NCI-H2029 treated with DMSO at 0.1 percent for 48 hours (cell line): Measurements from ENCODE around the gene EID2.

Source experiments
- DNase-seq: peaks from one replicate; lab custom pipeline; 2025; lab: John Stamatoyannopoulos, UW

EID2 gene

GRCh38 chr19:39502640-39503417 is 37.1 kb downstream of the EID2 start:
- no peak for DNase-seq

DNA sequence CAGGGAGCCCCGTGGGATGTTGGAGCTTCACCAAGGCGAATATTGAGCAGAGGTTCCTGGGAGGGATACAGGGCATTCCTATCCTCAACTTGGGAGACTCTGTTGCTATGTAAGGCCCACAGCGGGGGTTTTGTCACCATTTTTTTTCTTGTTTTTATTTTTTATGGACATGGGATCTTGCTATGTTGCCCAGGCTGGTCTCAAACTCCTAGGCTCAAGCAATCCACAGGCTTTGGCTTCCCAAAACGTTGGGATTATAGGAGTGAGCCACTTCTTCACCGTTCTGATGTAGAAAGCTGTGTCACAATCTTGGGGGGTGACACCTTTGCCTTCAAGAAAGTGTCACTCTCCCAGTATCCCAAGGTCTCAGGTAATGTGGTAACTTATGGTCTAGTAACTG is 38.6 kb downstream of the EID2 start:
- no peak for DNase-seq

- DNase-seq = no peak
These were observed 39.4 kb downstream of the EID2 start for GRCh38 chr19:39500543-39500942.

GRCh38 chr19:39499932-39500331 is 40.0 kb downstream of the EID2 start:
- no peak for DNase-seq

GRCh38 chr19:39498798-39499642 is 40.9 kb downstream of the EID2 start, which contains the start of gene DLL3:
Gene DLL3 (plus strand): TSS chr19:39498947. CDS start chr19:39498975, 28 bp downstream.
- DNase-seq = peak; percentile 14

- DNase-seq = peak; percentile 70
These were observed 41.8 kb downstream of the EID2 start for GRCh38 chr19:39497996-39498797.

DNA sequence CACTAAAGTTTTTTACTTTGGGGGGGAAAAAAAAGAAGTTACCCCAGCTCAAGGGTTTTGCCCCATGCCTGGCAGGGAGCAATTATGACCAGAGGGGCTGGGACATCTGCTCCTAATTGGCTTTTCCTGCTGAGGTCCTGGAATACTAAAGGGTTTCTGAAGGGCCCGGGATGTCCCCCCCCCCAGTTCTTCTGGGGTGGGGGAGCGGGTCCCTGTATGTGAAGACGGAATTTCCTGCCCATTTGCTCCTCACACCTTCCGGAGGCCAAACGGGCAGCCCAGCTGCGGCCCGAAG is 42.3 kb downstream of the EID2 start:
- no peak for DNase-seq

- no peak for DNase-seq
These were observed 43.9 kb downstream of the EID2 start for GRCh38 chr19:39496063-39496462.

GRCh38 chr19:39494661-39495060 is 45.3 kb downstream of the EID2 start:
- DNase-seq = no peak

- no peak for DNase-seq
These were observed 47.2 kb downstream of the EID2 start for GRCh38 chr19:39492788-39493187.

- DNase-seq = no peak
These were observed 47.7 kb downstream of the EID2 start for GRCh38 chr19:39492225-39492624.

DNA sequence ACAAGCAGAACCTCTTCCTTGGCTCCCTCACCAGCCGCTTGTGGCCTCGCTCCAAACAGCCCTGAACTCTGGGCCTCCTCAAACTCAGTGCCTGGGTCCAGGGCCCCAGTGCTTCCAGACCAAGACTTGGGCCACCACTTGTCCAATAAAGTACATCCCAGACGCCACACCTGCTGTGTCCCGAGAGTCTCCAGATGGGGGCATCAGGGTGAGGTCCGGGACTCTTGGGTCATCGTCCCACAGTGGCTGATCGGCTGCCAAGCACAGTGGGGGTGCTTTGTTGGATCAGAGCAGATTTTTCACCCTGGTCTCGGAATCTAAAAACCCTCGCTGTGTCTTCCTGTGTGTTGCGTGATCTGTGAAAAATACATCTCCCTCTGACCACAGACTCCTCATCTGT is 50.2 kb downstream of the EID2 start:
- no peak for DNase-seq
